ENCODE measurements around the gene INPP5D.

DNA sequence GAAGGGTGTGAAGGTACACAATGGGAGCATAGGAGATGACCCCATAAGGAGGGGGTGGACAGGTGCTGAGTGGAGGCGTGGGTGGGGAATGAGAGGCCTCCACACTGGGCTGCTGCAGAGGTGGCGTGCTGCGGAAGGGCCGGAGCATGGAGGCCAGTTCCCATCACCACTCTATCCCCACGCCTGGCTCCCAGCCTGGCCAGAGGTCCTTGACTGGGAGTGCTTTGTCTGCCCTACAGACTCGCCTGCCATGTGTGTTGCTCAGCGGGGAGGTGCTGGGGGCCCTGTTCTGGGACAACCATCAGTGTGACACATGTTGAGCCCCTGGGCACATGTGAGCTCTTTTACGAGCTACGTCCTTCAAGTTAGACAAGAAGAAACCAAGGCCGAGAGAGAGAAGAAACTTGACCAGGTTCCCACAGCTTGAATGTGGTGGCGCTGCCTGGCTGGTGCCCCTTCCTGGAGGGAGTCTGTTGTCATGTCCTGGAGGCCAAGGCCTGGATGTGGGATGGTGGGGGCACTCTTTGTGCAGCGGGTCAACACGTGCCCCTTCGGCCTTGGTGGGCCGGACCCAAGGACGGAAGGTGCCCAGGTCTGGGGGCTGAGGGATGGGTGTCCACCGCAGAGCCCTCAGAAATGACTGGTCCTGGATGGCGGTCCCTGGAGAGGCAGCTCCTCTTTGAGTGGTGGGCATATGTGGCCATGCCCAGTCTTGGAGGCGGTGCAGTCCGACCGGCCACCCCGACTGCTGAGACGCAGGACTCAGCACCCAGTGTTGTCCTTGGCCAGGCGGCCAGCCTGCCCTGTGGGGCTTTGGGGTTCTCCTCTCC, 1.2 kb upstream of the INPP5D start:
- TF ChIP-seq, protein P1, sequence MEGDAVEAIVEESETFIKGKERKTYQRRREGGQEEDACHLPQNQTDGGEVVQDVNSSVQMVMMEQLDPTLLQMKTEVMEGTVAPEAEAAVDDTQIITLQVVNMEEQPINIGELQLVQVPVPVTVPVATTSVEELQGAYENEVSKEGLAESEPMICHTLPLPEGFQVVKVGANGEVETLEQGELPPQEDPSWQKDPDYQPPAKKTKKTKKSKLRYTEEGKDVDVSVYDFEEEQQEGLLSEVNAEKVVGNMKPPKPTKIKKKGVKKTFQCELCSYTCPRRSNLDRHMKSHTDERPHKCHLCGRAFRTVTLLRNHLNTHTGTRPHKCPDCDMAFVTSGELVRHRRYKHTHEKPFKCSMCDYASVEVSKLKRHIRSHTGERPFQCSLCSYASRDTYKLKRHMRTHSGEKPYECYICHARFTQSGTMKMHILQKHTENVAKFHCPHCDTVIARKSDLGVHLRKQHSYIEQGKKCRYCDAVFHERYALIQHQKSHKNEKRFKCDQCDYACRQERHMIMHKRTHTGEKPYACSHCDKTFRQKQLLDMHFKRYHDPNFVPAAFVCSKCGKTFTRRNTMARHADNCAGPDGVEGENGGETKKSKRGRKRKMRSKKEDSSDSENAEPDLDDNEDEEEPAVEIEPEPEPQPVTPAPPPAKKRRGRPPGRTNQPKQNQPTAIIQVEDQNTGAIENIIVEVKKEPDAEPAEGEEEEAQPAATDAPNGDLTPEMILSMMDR (IDR thresholded peaks at IDR 0.05; ENCODE audit: low read depth, low read length) = no peak
- no peak for TF ChIP-seq EZH2phosphoT487 (IDR thresholded peaks at IDR 0.05; ENCODE audit: low read depth)

Data from OCI-LY3 (cell line).